Measurements from ENCODE around the gene ARHGAP26. TPM values are rescaled to one million over a fixed set of nuclear protein-coding genes. Genes with fewer than 3 reads are reported as not detected.

ARHGAP26 gene
- total RNA-seq, 4 donors from 2014 or later, result 35.0 to 72.2 (median 44.0) TPM

GRCh38 chr5:142865631-142866030 lies 95.5 kb downstream of the ARHGAP26 start:
- no peak for TF ChIP-seq CTCF (IDR thresholded peaks at IDR 0.05; ENCODE audit: low read depth)

- no peak for TF ChIP-seq CTCF (IDR thresholded peaks at IDR 0.05; ENCODE audit: low read depth)
Observed at GRCh38 chr5:142866563-142867275, 96.5 kb downstream of the ARHGAP26 start.

- no peak for TF ChIP-seq CTCF (IDR thresholded peaks at IDR 0.05; ENCODE audit: low read depth)
Observed at GRCh38 chr5:142869886-142870285, 99.7 kb downstream of the ARHGAP26 start.

- TF ChIP-seq CTCF (IDR thresholded peaks at IDR 0.05; ENCODE audit: low read depth), result no peak
Observed at GRCh38 chr5:142870532-142871362, 100.6 kb downstream of the ARHGAP26 start.

- TF ChIP-seq CTCF (IDR thresholded peaks at IDR 0.05; ENCODE audit: low read depth), result no peak
Observed at GRCh38 chr5:142871363-142872193, 101.4 kb downstream of the ARHGAP26 start.

- no peak for TF ChIP-seq CTCF (IDR thresholded peaks at IDR 0.05; ENCODE audit: low read depth)
Observed at GRCh38 chr5:142872217-142872616, 102.0 kb downstream of the ARHGAP26 start.
